Endothelial cell of umbilical vein (primary cell): ENCODE results near the gene GPR137B. TPM values are rescaled to one million over a fixed set of nuclear protein-coding genes. Genes with fewer than 3 reads are reported as not detected.

ENCODE experiments used
- BruUV-seq: library from RNA; stranded (reverse); fragments of 400-500 nt; replicated peaks from 2 replicates; lab custom pipeline; 2021; lab: Mats Ljungman, UMichigan
- CTCF ChIA-PET: fragments of 300-600, 350-600 bp; sonication (Branson Sonifier 250); formaldehyde crosslinking; loops from one replicate; lab custom pipeline; 2021; ENCODE audit warnings: antibody characterized with exemption, inconsistent platforms; lab: Charles Lee
- POLR2A ChIA-PET: fragments of 300-600, 350-600 bp; sonication (Branson Sonifier 250); formaldehyde crosslinking; loops from one replicate; lab custom pipeline; 2021; ENCODE audit warnings: antibody characterized with exemption, inconsistent platforms; lab: Charles Lee
- DNase-seq: peaks from one replicate; pipeline ENCODE4 v3.0.0-alpha.2; 2011; ENCODE audit warnings: low read depth, low spot score
- FAIRE-seq: peaks from 2 replicates; lab custom pipeline; 2011; peaks lifted over from hg19 to GRCh38; lab: Jason Lieb, UNC
- H2AFZ ChIP-seq: 2 replicates; pipeline ENCODE4 v1.6.0; 2012; ENCODE audit warnings: low read depth, low read length, control low read depth, inconsistent platforms
- H3K27ac ChIP-seq: 2 replicates; pipeline ENCODE4 v1.5.1; 2011; ENCODE audit warnings: low read depth, mild to moderate bottlenecking, control low read depth, low read length, moderate library complexity; ENCODE audit not compliant: insufficient read depth
- H3K27me3 ChIP-seq, 2 experiments: 2 replicates each; pipeline versions ENCODE4 v1.6.0 to v1.6.1; 2011; ENCODE audit warnings: low read length in 2 of 2, mixed read lengths in 1 of 2; ENCODE audit not compliant: control insufficient read depth in 2 of 2, insufficient read depth in 2 of 2
- H3K36me3 ChIP-seq, 2 experiments: 2 replicates in 1 of 2; 3 replicates in 1 of 2; pipeline ENCODE4 v1.5.1; 2011; ENCODE audit warnings: low read length in 2 of 2, mild to moderate bottlenecking in 1 of 2, moderate library complexity in 1 of 2; ENCODE audit not compliant: control insufficient read depth in 2 of 2, insufficient read depth in 2 of 2; ENCODE audit errors: extremely low read depth in 1 of 2
- H3K4me1 ChIP-seq: 3 replicates; pipeline ENCODE4 v1.5.1; 2011; ENCODE audit warnings: mild to moderate bottlenecking, low read length; ENCODE audit not compliant: control insufficient read depth, insufficient read depth; ENCODE audit errors: extremely low read depth
- H3K4me2 ChIP-seq: 2 replicates; pipeline ENCODE4 v1.6.1; 2011; ENCODE audit warnings: low read length, control low read depth, mixed read lengths; ENCODE audit not compliant: insufficient read depth
- H3K4me3 ChIP-seq, 3 experiments: fragments of 200-600 bp in 1 of 3; sonication (generic), shearing (Covaris generic) in 1 of 3; replicated peaks in 1 of 3; 2 replicates each; pipeline ENCODE4 v1.5.1; 2011 to 2016; ENCODE audit warnings: control low read depth in 3 of 3, low read length in 3 of 3, mild to moderate bottlenecking in 2 of 3, inconsistent platforms in 1 of 3, low read depth in 1 of 3, moderate library complexity in 1 of 3; ENCODE audit not compliant: insufficient read depth in 1 of 3
- H3K79me2 ChIP-seq: 2 replicates; pipeline ENCODE4 v1.6.0; 2012; ENCODE audit warnings: low read length, inconsistent platforms; ENCODE audit not compliant: control insufficient read depth, insufficient read depth
- H3K9ac ChIP-seq: replicated peaks from 2 replicates; pipeline ENCODE3; 2011; ENCODE audit warnings: low read length, control low read depth; ENCODE audit not compliant: insufficient read depth; ENCODE audit errors: extremely low read depth
- H3K9me1 ChIP-seq: replicated peaks from 3 replicates; pipeline ENCODE4 v1.6.0; 2011; ENCODE audit warnings: mild to moderate bottlenecking, low read length; ENCODE audit not compliant: control insufficient read depth, insufficient read depth; ENCODE audit errors: extremely low read depth
- H3K9me3 ChIP-seq: replicated peaks from 2 replicates; pipeline ENCODE4 v1.5.1; 2012; ENCODE audit warnings: low read length, inconsistent platforms; ENCODE audit not compliant: control insufficient read depth, insufficient read depth
- H4K20me1 ChIP-seq: replicated peaks from 2 replicates; pipeline ENCODE3; 2011; ENCODE audit warnings: mild to moderate bottlenecking, low read length; ENCODE audit not compliant: control insufficient read depth, insufficient read depth; ENCODE audit errors: extremely low read depth
- CTCF ChIP-seq, 2 donors: IDR thresholded peaks; 1 replicate in 1 of 2; 2 replicates in 1 of 2; pipeline ENCODE4 v1.5.1; 2011; ENCODE audit warnings: low read length in 2 of 2, mild to moderate bottlenecking in 2 of 2, moderate library complexity in 2 of 2, control low read depth in 1 of 2, inconsistent platforms in 1 of 2, low read depth in 1 of 2; ENCODE audit not compliant: insufficient read depth in 1 of 2; ENCODE audit errors: extremely low read depth in 1 of 2
- EZH2 ChIP-seq: IDR thresholded peaks from 2 replicates; pipeline ENCODE4 v1.6.1; 2012; ENCODE audit warnings: borderline replicate concordance, low read depth, mild to moderate bottlenecking, moderate library complexity, low read length, inconsistent platforms; ENCODE audit not compliant: severe bottlenecking
- FOS ChIP-seq: IDR thresholded peaks from 2 replicates; pipeline ENCODE4 v1.6.1; 2011; ENCODE audit warnings: mild to moderate bottlenecking, low read length, moderate library complexity, borderline replicate concordance; ENCODE audit not compliant: insufficient read depth
- GATA2 ChIP-seq: IDR thresholded peaks from 2 replicates; pipeline ENCODE4 v1.7.0; 2011; ENCODE audit warnings: low read depth, mild to moderate bottlenecking, moderate library complexity, mixed read lengths, low read length; ENCODE audit not compliant: insufficient read length, insufficient read depth
- JUN ChIP-seq: IDR thresholded peaks from 2 replicates; pipeline ENCODE4 v1.6.1; 2011; ENCODE audit warnings: borderline replicate concordance, low read depth; ENCODE audit not compliant: insufficient read length, insufficient read depth
- MAX ChIP-seq: IDR thresholded peaks from 2 replicates; pipeline ENCODE4 v1.6.1; 2011; ENCODE audit not compliant: insufficient read depth, insufficient read length
- MYC ChIP-seq: IDR thresholded peaks from one replicate; pipeline ENCODE4 v1.6.1; 2011; ENCODE audit warnings: mild to moderate bottlenecking, low read depth, low read length
- POLR2A ChIP-seq: IDR thresholded peaks from 2 replicates; pipeline ENCODE4 v1.6.1; 2012; ENCODE audit warnings: low read depth, mild to moderate bottlenecking, control low read depth, low read length
- POLR2AphosphoS5 ChIP-seq: IDR thresholded peaks from 2 replicates; pipeline ENCODE4 v1.6.1; 2012; ENCODE audit warnings: low read depth, mild to moderate bottlenecking, control low read depth, low read length, moderate library complexity; ENCODE audit not compliant: insufficient read depth
- dilution Hi-C: fragments of 300-500 bp; cut with MboI; formaldehyde crosslinking; loops from one replicate; pipeline ENCODE4 v1.15.0; 2019; ENCODE audit warnings: low sequenced_read_pairs; ENCODE audit not compliant: extremely low pct_ligation_motif_present
- intact Hi-C: fragments of 100-400 bp; cut with micrococcal nuclease; formaldehyde crosslinking; loops from one replicate; pipeline ENCODE4 v1.10.0; 2022
- polyA plus RNA-seq, 4 experiments: library from polyadenylated mRNA; depleted of rRNA in 3 of 4; stranded (reverse) in 3 of 4; unstranded in 1 of 4; fragments of >200 nt; gene quantifications; 2 replicates each; pipeline versions ENCODE4 v1.2.1 to v1.2.3, GENCODE V29; 2011 to 2012; ENCODE audit warnings: missing spikeins in 1 of 4
- total RNA-seq: library from RNA; stranded (reverse); gene quantifications from 2 replicates; pipeline ENCODE4 v1.2.3, GENCODE V29; 2021

The GPR137B gene
- total and polyA plus RNA-seq, 2 donors (not counting 3 experiments of a cell fraction or from before 2014, with no cell fraction given), result 7.8 to 11.9 TPM

GRCh38 chr1:236258114-236258622 is 115.8 kb downstream of the GPR137B start:
- Histone ChIP-seq H3K27me3 (no peaks in the 10 kb centered on the region), H3K4me1 (no peaks in the 10 kb centered on the region), H3K9me1 (no peaks in the 10 kb centered on the region), H3K9me3 (no peaks in the 10 kb centered on the region), H3K79me2 (no peaks in the 10 kb centered on the region), H2AFZ (no peak overlapping the region), H3K36me3 (no peaks in the 10 kb centered on the region), H3K4me2 (no peak overlapping the region), H4K20me1 (no peaks in the 10 kb centered on the region), H3K9ac (no peak overlapping the region), H3K27ac (no peak overlapping the region), H3K4me3 (no peak overlapping the region)
- FAIRE-seq, result no peak
- BruUV-seq, result no TSS peak
- ChIA-PET POLR2A (no interaction called here), CTCF (no interaction called here)
- dilution Hi-C loops (no loop called here), intact Hi-C loops (no loop called here)
- DNase-seq, result no peak
- no peak for TF ChIP-seq MAX
- no peak for TF ChIP-seq MYC
- TF ChIP-seq GATA2, result no peak
- no peak for TF ChIP-seq JUN
- TF ChIP-seq POLR2A, result no peak
- TF ChIP-seq EZH2, result no peak
- TF ChIP-seq FOS, result no peak
- no peak for TF ChIP-seq CTCF (IDR thresholded peaks at IDR 0.05; ENCODE audit: extremely low read depth in 1 of 2, insufficient read depth in 1 of 2, low read depth in 1 of 2, low read length in 2 of 2)
- no peak for TF ChIP-seq POLR2AphosphoS5

Other genes with a start within 250 kb of the GPR137B start
- gene NID1, start 77.4 kb upstream of the GPR137B start, total RNA-seq, result 87.0 and 102 TPM in 2 replicates
- gene NID1, start 77.4 kb upstream of the GPR137B start, polyA plus RNA-seq, result 87.8 and 109 TPM in 2 replicates
- 3.6 and 5.1 TPM in 2 replicates for gene ERO1B, start 139.4 kb downstream of the GPR137B start, total RNA-seq
- 1.1 and 1.9 TPM in 2 replicates for gene ERO1B, start 139.4 kb downstream of the GPR137B start, polyA plus RNA-seq